Panc1 (cell line): ENCODE results near the gene FADD. TPM values are rescaled to one million over a fixed set of nuclear protein-coding genes. Genes with fewer than 3 reads are reported as not detected.

Source experiments
- ATAC-seq: fragments of 200-7000 bp; cut with Tn5 transposase; 2 replicates; pipeline ENCODE4 v1.9.1; 2020; ENCODE audit warnings: mild to moderate bottlenecking, moderate library complexity
- BruUV-seq: library from RNA; stranded (reverse); fragments of 400-500 nt; replicated peaks from 2 replicates; lab custom pipeline; 2021; lab: Mats Ljungman, UMichigan
- CTCF ChIA-PET: fragments of 300-600 bp; sonication (Branson Sonifier 250); formaldehyde crosslinking; loops from one replicate; lab custom pipeline; 2022; ENCODE audit warnings: antibody characterized with exemption; lab: Charles Lee
- POLR2A ChIA-PET: fragments of 300-600 bp; sonication (Branson Sonifier 250); formaldehyde crosslinking; loops from one replicate; lab custom pipeline; 2022; ENCODE audit warnings: antibody characterized with exemption; lab: Charles Lee
- DNase-seq: peaks from one replicate; pipeline ENCODE4 v3.0.0-alpha.2; 2010; ENCODE audit warnings: low read depth, low spot score
- H3K27ac ChIP-seq: 2 replicates; pipeline ENCODE4 v1.5.1; 2011; ENCODE audit warnings: mild to moderate bottlenecking, low read length, inconsistent platforms
- H3K27me3 ChIP-seq: fragments of 200-500 bp; sonication (Bioruptor generic); 2 replicates; pipeline ENCODE4 v1.6.0; 2014; ENCODE audit warnings: low read length, inconsistent platforms; ENCODE audit not compliant: control insufficient read depth, insufficient read depth
- H3K36me3 ChIP-seq: fragments of 200-500 bp; sonication (Bioruptor generic); 2 replicates; pipeline ENCODE4 v1.5.1; 2014; ENCODE audit warnings: inconsistent platforms, mild to moderate bottlenecking, low read length, moderate library complexity; ENCODE audit not compliant: control insufficient read depth, insufficient read depth
- H3K4me1 ChIP-seq: 2 replicates; pipeline ENCODE4 v1.5.1; 2011; ENCODE audit warnings: inconsistent platforms, mild to moderate bottlenecking, low read length, moderate library complexity; ENCODE audit not compliant: control insufficient read depth, insufficient read depth
- H3K4me3 ChIP-seq, 2 experiments: 2 replicates each; pipeline ENCODE4 v1.5.1; 2011 to 2012; ENCODE audit warnings: low read depth in 2 of 2, low read length in 2 of 2, mild to moderate bottlenecking in 2 of 2, inconsistent platforms in 1 of 2, moderate library complexity in 1 of 2
- H3K9me3 ChIP-seq: fragments of 200-500 bp; sonication (Bioruptor generic); 2 replicates; pipeline ENCODE4 v1.5.1; 2014; ENCODE audit warnings: low read depth, mild to moderate bottlenecking, inconsistent platforms, low read length, moderate library complexity; ENCODE audit not compliant: control insufficient read depth, insufficient read depth
- POLR2AphosphoS5 ChIP-seq: IDR thresholded peaks from 2 replicates; pipeline ENCODE4 v1.6.1; 2012; ENCODE audit warnings: mild to moderate bottlenecking, low read depth, low read length, moderate library complexity
- REST ChIP-seq, 2 experiments: IDR thresholded peaks; 2 replicates each; pipeline ENCODE4 v1.6.1; 2011 to 2012; ENCODE audit warnings: low read depth in 2 of 2, control low read depth in 1 of 2, low read length in 1 of 2, mild to moderate bottlenecking in 1 of 2, moderate library complexity in 1 of 2; ENCODE audit not compliant: insufficient read depth in 1 of 2
- SIN3A ChIP-seq: IDR thresholded peaks from 2 replicates; pipeline ENCODE4 v1.6.1; 2012; ENCODE audit warnings: low read depth, mild to moderate bottlenecking, low read length, moderate library complexity, borderline replicate concordance; ENCODE audit not compliant: insufficient read depth
- TCF7L2 ChIP-seq: IDR thresholded peaks from 2 replicates; pipeline ENCODE4 v1.6.1; 2011; ENCODE audit warnings: mild to moderate bottlenecking, low read depth, low read length, inconsistent platforms
- in situ Hi-C: cut with HindIII; loops from 2 replicates; pipeline ENCODE4 v1.10.0; 2016; ENCODE audit warnings: low sequenced_read_pairs, low pct_unique_long_range_greater_than_20kb
- intact Hi-C: fragments of 100-400 bp; cut with micrococcal nuclease; formaldehyde crosslinking; loops from one replicate; pipeline ENCODE4 v1.10.0; 2022; ENCODE audit not compliant: unreplicated experiment
- total RNA-seq: library from RNA; stranded (reverse); gene quantifications from one replicate; pipeline ENCODE4 v1.2.1, GENCODE V29; 2021; ENCODE audit not compliant: unreplicated experiment
- TF ChIP-seq, protein P1 (sequence below): fragments of 450-650 bp; IDR thresholded peaks from 2 replicates; pipeline ENCODE4 v1.5.1; 2017; ENCODE audit warnings: mild to moderate bottlenecking

Gene FADD
- total RNA-seq, 1 experiment from 2014 or later, result 47.3 TPM

GRCh38 chr11:70250876-70251658 is 48.0 kb downstream of the FADD start:
- DNase-seq (no peak), ATAC-seq (no peak; the same call in 1 of the 2 replicates)
- no TSS peak for BruUV-seq
- ChIA-PET POLR2A (no interaction called here), CTCF (no interaction called here)
- no peak for TF ChIP-seq REST (IDR thresholded peaks at IDR 0.05; ENCODE audit: insufficient read depth in 1 of 2, low read depth in 2 of 2, low read length in 1 of 2)
- TF ChIP-seq SIN3A, result no peak
- TF ChIP-seq POLR2AphosphoS5, result no peak
- TF ChIP-seq, protein P1, sequence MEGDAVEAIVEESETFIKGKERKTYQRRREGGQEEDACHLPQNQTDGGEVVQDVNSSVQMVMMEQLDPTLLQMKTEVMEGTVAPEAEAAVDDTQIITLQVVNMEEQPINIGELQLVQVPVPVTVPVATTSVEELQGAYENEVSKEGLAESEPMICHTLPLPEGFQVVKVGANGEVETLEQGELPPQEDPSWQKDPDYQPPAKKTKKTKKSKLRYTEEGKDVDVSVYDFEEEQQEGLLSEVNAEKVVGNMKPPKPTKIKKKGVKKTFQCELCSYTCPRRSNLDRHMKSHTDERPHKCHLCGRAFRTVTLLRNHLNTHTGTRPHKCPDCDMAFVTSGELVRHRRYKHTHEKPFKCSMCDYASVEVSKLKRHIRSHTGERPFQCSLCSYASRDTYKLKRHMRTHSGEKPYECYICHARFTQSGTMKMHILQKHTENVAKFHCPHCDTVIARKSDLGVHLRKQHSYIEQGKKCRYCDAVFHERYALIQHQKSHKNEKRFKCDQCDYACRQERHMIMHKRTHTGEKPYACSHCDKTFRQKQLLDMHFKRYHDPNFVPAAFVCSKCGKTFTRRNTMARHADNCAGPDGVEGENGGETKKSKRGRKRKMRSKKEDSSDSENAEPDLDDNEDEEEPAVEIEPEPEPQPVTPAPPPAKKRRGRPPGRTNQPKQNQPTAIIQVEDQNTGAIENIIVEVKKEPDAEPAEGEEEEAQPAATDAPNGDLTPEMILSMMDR, result no peak
- TF ChIP-seq TCF7L2, result no peak
- intact Hi-C loops (no loop called here), in situ Hi-C loops (no loop called here)
- Histone ChIP-seq H3K9me3 (no peaks in the 10 kb centered on the region), H3K36me3 (no peaks in the 10 kb centered on the region), H3K27me3 (no peaks in the 10 kb centered on the region), H3K4me3 (no peak overlapping the region), H3K27ac (no peak overlapping the region), H3K4me1 (peaks cover 11% of the 10 kb centered on the region; the same call in 1 of the 2 replicates)

- ChIA-PET CTCF (no interaction called here), POLR2A (no interaction called here)
- Histone ChIP-seq H3K4me3 (no peak overlapping the region), H3K27ac (no peak overlapping the region), H3K27me3 (no peaks in the 10 kb centered on the region), H3K36me3 (no peaks in the 10 kb centered on the region), H3K4me1 (peaks cover 10% of the 10 kb centered on the region; the same call in 1 of the 2 replicates), H3K9me3 (no peaks in the 10 kb centered on the region)
- in situ Hi-C loops (no loop called here), intact Hi-C loops (no loop called here)
- BruUV-seq, result no TSS peak
- ATAC-seq (no peak), DNase-seq (no peak)
- TF ChIP-seq POLR2AphosphoS5 (no peak), REST (IDR thresholded peaks at IDR 0.05; ENCODE audit: insufficient read depth in 1 of 2, low read depth in 2 of 2, low read length in 1 of 2) (no peak), TCF7L2 (no peak), SIN3A (no peak)
- TF ChIP-seq, protein P1, result no peak
Observed at GRCh38 chr11:70251659-70252321, 48.7 kb downstream of the FADD start.
